DOHH2 (cell line): ENCODE data around the gene TMEM239.

Experiments
- EZH2phosphoT487 ChIP-seq: fragments of 200-600 bp; sonication (generic); IDR thresholded peaks from 2 replicates; pipeline ENCODE4 v1.6.1; 2017; ENCODE audit warnings: borderline replicate concordance, mild to moderate bottlenecking, antibody characterized with exemption, low read length, moderate library complexity, mixed read lengths
- TF ChIP-seq, protein P1 (sequence below): fragments of 200-600 bp; sonication (generic); IDR thresholded peaks from one replicate; pipeline ENCODE4 v1.5.1; 2014; ENCODE audit warnings: antibody characterized with exemption, mild to moderate bottlenecking, low read depth, low read length; ENCODE audit not compliant: poor library complexity, severe bottlenecking

- TF ChIP-seq, protein P1, sequence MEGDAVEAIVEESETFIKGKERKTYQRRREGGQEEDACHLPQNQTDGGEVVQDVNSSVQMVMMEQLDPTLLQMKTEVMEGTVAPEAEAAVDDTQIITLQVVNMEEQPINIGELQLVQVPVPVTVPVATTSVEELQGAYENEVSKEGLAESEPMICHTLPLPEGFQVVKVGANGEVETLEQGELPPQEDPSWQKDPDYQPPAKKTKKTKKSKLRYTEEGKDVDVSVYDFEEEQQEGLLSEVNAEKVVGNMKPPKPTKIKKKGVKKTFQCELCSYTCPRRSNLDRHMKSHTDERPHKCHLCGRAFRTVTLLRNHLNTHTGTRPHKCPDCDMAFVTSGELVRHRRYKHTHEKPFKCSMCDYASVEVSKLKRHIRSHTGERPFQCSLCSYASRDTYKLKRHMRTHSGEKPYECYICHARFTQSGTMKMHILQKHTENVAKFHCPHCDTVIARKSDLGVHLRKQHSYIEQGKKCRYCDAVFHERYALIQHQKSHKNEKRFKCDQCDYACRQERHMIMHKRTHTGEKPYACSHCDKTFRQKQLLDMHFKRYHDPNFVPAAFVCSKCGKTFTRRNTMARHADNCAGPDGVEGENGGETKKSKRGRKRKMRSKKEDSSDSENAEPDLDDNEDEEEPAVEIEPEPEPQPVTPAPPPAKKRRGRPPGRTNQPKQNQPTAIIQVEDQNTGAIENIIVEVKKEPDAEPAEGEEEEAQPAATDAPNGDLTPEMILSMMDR, result no peak
- no peak for TF ChIP-seq EZH2phosphoT487
Observed at GRCh38 chr20:2838170-2838797, 22.1 kb downstream of the TMEM239 start.
